ENCODE data around the gene ZNF205.

- no peak for TF ChIP-seq POLR2A (IDR thresholded peaks at IDR 0.05)
- TF ChIP-seq CTCF (IDR thresholded peaks at IDR 0.05), result no peak
Observed at GRCh38 chr16:3096362-3096761, 16.0 kb upstream of the ZNF205 start.
